Endothelial cell (in vitro differentiated cells): ENCODE results near the gene AKR1C4. TPM values are rescaled to one million over a fixed set of nuclear protein-coding genes. Genes with fewer than 3 reads are reported as not detected.
"Not testable (repeated sequence)": the region's sequence is repeated elsewhere in the genome, so short reads cannot be mapped to it uniquely, and the experiment has no call there.

Source experiments
- DNase-seq: peaks from one replicate; pipeline ENCODE4 v3.0.0; 2021; ENCODE audit warnings: low spot score
- H3K27ac Mint-ChIP-seq: one replicate; pipeline ENCODE4 v1.8.0; 2021; ENCODE audit warnings: mixed read lengths, inconsistent platforms; ENCODE audit not compliant: unreplicated experiment
- H3K27me3 Mint-ChIP-seq: one replicate; pipeline ENCODE4 v1.8.0; 2021; ENCODE audit warnings: mild to moderate bottlenecking, moderate library complexity, mixed read lengths, inconsistent platforms; ENCODE audit not compliant: unreplicated experiment
- H3K36me3 Mint-ChIP-seq: one replicate; pipeline ENCODE4 v1.8.0; 2021; ENCODE audit warnings: mild to moderate bottlenecking, low read depth, mixed read lengths, inconsistent platforms; ENCODE audit not compliant: unreplicated experiment
- H3K4me1 Mint-ChIP-seq: one replicate; pipeline ENCODE4 v1.8.0; 2021; ENCODE audit warnings: mild to moderate bottlenecking, mixed read lengths, inconsistent platforms; ENCODE audit not compliant: unreplicated experiment
- H3K4me3 Mint-ChIP-seq: one replicate; pipeline ENCODE4 v1.8.0; 2021; ENCODE audit warnings: mild to moderate bottlenecking, mixed read lengths, inconsistent platforms; ENCODE audit not compliant: unreplicated experiment
- H3K9me3 Mint-ChIP-seq: one replicate; pipeline ENCODE4 v1.8.0; 2021; ENCODE audit warnings: mixed read lengths, inconsistent platforms; ENCODE audit not compliant: unreplicated experiment
- total RNA-seq: library from RNA; stranded (reverse); fragmentation: NEBNext Ultra II Directional; extraction: Animal tissue kit (Norgen Biotek cat#: 25700); gene quantifications from one replicate; pipeline ENCODE4 v1.2.1, GENCODE V29; 2021; ENCODE audit not compliant: unreplicated experiment
- TF ChIP-seq, protein P1 (sequence below): fragments of 200-600 bp; sonication (generic); IDR thresholded peaks from one replicate; pipeline ENCODE4 v1.5.0; 2021; ENCODE audit warnings: antibody characterized with exemption; ENCODE audit not compliant: unreplicated experiment

Gene AKR1C4
- total RNA-seq, 1 donor from 2014 or later, result not detected

DNA sequence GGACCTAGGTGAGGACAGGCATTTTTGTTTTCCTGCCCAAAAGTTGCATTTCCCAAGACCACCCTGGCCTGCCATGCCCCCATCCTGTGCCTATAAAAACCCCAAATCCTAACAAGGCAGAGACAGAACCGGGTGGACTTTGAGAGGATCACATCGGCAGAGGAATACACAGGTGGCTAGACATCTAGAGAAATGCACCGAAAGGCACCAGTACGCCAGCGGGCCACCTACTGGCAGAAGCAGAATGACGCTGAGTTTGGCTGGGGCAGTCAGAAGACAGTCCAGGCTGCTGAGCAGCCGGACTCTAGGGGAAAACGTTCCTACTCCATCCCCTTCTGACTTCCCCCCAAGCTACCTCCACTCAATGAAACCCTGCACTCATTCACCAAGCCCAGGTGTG lies 2.8 kb downstream of the AKR1C4 start:
- TF ChIP-seq, protein P1, sequence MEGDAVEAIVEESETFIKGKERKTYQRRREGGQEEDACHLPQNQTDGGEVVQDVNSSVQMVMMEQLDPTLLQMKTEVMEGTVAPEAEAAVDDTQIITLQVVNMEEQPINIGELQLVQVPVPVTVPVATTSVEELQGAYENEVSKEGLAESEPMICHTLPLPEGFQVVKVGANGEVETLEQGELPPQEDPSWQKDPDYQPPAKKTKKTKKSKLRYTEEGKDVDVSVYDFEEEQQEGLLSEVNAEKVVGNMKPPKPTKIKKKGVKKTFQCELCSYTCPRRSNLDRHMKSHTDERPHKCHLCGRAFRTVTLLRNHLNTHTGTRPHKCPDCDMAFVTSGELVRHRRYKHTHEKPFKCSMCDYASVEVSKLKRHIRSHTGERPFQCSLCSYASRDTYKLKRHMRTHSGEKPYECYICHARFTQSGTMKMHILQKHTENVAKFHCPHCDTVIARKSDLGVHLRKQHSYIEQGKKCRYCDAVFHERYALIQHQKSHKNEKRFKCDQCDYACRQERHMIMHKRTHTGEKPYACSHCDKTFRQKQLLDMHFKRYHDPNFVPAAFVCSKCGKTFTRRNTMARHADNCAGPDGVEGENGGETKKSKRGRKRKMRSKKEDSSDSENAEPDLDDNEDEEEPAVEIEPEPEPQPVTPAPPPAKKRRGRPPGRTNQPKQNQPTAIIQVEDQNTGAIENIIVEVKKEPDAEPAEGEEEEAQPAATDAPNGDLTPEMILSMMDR, result no peak
- Mint-ChIP-seq H3K4me3 (no peak overlapping the region), H3K27ac (no peak overlapping the region), H3K9me3 (no peaks in the 10 kb centered on the region), H3K36me3 (no peaks in the 10 kb centered on the region), H3K4me1 (no peaks in the 10 kb centered on the region), H3K27me3 (no peaks in the 10 kb centered on the region)
- peak; percentile 4 for DNase-seq

DNA sequence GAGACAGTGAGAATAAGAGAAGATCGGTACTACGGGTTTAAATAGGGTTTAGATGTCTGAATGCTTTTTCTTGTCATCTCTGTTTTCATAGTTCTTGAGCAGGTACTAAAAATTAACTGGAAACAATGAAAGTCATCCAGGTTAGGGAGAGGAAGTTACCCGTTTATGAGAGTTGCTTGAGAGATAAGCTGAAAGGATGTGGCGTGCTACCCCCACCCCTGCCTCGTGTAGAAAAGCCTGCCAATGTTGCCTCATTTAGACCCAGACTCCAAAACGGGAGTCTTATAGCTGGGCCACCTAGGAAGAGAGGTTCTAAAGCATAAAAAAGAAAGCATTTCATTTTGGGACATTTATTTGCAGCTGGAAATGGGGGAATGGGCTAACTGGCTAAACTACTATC lies 10.2 kb downstream of the AKR1C4 start:
- H3K27ac Mint-ChIP-seq, result no peak overlapping the region
- H3K4me1 Mint-ChIP-seq, result peaks cover 3% of the 10 kb centered on the region
- no peak for DNase-seq
- TF ChIP-seq, protein P1, result no peak
- H3K9me3 Mint-ChIP-seq, result peaks cover 5% of the 10 kb centered on the region
- no peak overlapping the region for H3K4me3 Mint-ChIP-seq
- H3K36me3 Mint-ChIP-seq, result no peaks in the 10 kb centered on the region
- no peaks in the 10 kb centered on the region for H3K27me3 Mint-ChIP-seq

DNA sequence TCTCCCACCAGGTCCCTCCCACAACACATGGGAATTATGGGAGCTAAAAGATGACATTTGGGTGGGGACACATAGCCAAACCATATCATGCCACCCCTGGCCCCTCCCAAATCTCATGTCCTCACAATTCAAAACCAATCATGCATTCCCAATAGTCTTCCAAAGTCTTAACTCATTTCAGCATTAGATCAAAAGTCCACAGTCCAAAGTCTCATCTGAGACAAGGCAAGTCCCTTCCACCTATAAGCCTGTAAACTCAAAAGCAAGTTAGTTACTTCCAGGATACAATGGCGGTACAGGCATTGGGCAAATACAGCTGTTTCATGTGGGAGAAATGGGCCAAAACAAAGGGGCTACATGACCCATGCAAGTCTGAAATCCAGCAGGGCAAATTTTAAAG lies 13.1 kb downstream of the AKR1C4 start:
- H3K27me3 Mint-ChIP-seq, H3K27ac Mint-ChIP-seq, DNase-seq, H3K36me3 Mint-ChIP-seq, H3K4me3 Mint-ChIP-seq, H3K4me1 Mint-ChIP-seq, H3K9me3 Mint-ChIP-seq: not testable (repeated sequence)

DNA sequence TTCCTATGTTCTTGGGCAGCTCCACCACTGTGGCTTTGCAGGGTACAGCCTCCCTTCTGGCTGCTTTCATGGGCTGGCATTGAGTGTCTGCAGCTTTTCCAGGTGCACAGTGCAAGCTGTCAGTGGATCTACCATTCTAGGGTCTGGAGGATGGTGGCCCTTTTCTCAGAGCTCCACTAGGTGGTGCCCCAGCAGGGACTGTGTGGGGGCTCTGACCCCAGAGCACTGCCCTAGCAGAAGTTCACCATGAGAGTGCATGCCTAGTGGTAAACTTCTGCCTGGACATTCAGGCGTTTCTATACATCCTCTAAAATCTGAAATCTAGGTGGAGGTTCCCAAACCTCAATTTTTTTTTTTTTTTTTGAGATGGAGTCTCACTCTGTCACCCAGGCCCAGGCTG lies 13.6 kb downstream of the AKR1C4 start:
- H3K4me3 Mint-ChIP-seq, DNase-seq, H3K9me3 Mint-ChIP-seq, H3K27ac Mint-ChIP-seq, H3K4me1 Mint-ChIP-seq, H3K27me3 Mint-ChIP-seq, H3K36me3 Mint-ChIP-seq: not testable (repeated sequence)

DNA sequence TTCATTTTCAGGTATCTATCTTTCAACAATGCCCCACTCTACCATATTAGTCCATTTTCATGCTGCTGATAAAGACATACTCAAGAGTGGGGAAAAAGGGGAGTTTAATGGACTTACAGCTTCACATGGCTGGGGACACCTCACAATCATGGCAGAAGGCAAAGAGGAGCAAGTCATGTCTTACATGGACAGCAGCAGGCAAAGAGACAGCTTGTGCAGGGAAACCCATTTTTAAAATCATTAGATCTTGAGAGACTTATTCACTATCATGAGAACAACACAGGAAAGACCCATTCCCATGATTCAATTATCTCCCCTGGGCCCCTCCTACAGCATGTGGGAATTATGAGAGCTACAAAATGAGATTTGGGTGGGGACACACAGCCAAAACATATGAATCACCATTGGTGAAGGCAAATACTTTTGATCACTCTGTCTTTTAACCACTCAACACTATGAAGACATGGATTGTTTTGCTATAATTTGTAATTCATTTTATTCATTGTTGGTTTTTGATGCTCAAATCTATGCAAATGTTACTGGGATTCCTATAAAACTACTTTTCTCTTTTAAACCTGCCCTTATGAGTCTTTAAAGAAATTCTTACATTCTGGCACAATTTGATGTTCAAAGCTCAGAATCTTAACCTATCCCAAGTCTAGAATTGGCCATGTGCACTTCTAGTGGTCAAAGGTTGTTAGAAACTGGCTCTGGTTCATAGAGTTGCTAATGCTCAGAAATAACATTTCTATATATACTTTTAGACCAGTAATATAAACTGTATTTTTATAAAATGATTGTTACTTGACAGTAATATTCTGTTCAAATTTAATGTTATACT lies 15.3 kb downstream of the AKR1C4 start:
- no peak overlapping the region for H3K27ac Mint-ChIP-seq
- no peak for DNase-seq
- H3K36me3 Mint-ChIP-seq, result no peaks in the 10 kb centered on the region
- peaks cover 5% of the 10 kb centered on the region for H3K9me3 Mint-ChIP-seq
- H3K4me1 Mint-ChIP-seq, result no peaks in the 10 kb centered on the region
- TF ChIP-seq, protein P1, result no peak
- no peaks in the 10 kb centered on the region for H3K27me3 Mint-ChIP-seq
- no peak overlapping the region for H3K4me3 Mint-ChIP-seq

DNA sequence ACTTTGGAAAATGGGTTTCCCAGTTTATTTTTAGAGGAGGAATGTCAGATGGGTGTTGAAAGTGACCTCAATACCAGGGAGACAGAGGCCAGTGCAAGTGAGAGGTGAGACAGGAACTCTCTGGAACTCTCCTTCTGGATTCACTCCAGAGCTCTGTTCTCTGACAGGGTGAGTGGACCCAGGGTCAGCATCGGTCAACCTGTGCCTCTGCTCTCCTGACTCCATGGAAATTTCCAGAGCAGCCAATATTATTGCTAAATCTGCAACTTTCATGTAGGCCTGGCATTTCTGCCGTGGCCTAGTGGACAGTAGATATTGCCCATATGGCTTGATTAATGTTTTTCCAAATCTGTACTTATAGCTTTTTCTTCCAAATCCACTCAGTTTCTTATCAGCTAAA lies 20.2 kb downstream of the AKR1C4 start:
- no peak for DNase-seq
- Mint-ChIP-seq H3K27ac (no peak overlapping the region), H3K36me3 (no peaks in the 10 kb centered on the region), H3K4me1 (no peaks in the 10 kb centered on the region), H3K9me3 (no peaks in the 10 kb centered on the region), H3K4me3 (no peak overlapping the region), H3K27me3 (no peaks in the 10 kb centered on the region)
- TF ChIP-seq, protein P1, result no peak
